Ascending aorta (tissue), 2 donors: ENCODE measurements around the gene CLSTN1. TPM values are rescaled to one million over a fixed set of nuclear protein-coding genes. Genes with fewer than 3 reads are reported as not detected.
"Not testable (repeated sequence)": the region's sequence is repeated elsewhere in the genome, so short reads cannot be mapped to it uniquely, and the experiment has no call there.

ENCODE experiments used
- DNase-seq, 2 donors: peaks; one replicate each; pipeline ENCODE4 v3.0.0-alpha.2; 2019; ENCODE audit warnings: low spot score in 2 of 2
- H3K27ac ChIP-seq, 2 donors: fragments of 200-600 bp; sonication (generic); one replicate each; pipeline ENCODE4 v1.5.1; 2016 to 2017; ENCODE audit warnings: mild to moderate bottlenecking in 1 of 2
- H3K27me3 ChIP-seq: fragments of 200-600 bp; sonication (generic); one replicate; pipeline ENCODE4 v1.5.1; 2017
- H3K36me3 ChIP-seq, 2 donors: fragments of 200-600 bp; sonication (generic); one replicate each; pipeline ENCODE4 v1.5.1; 2016
- H3K4me1 ChIP-seq, 2 donors: fragments of 200-600 bp; sonication (generic); one replicate each; pipeline ENCODE4 v1.5.1; 2016 to 2017; ENCODE audit warnings: mild to moderate bottlenecking in 1 of 2
- H3K4me3 ChIP-seq, 2 donors: fragments of 200-600 bp; sonication (generic); one replicate each; pipeline ENCODE4 v1.5.1; 2016 to 2017; ENCODE audit warnings: mild to moderate bottlenecking in 1 of 2
- H3K9me3 ChIP-seq, 2 donors: fragments of 200-600 bp; sonication (generic); one replicate each; pipeline ENCODE4 v1.5.1; 2016
- CTCF ChIP-seq, 3 experiments: fragments of 200-600 bp in 2 of 3; fragments of 450-650 bp in 1 of 3; sonication (generic) in 2 of 3; IDR thresholded peaks; one replicate each; pipeline ENCODE4 v1.5.1; 2016 to 2019; ENCODE audit warnings: antibody characterized with exemption in 3 of 3, mild to moderate bottlenecking in 1 of 3, moderate library complexity in 1 of 3
- intact Hi-C: fragments of 100-400 bp; cut with DNase I; formaldehyde crosslinking; loops from one replicate; pipeline ENCODE4 v1.15.1; 2023
- total RNA-seq: library from RNA; depleted of rRNA; stranded (reverse); fragments of >200 nt; gene quantifications from one replicate; pipeline ENCODE4 v1.1.0, GENCODE V29; 2016

CLSTN1 gene
- total RNA-seq, 1 donor from 2014 or later = 84.6 TPM

- H3K9me3 ChIP-seq = no peaks in the 10 kb centered on the region
- H3K27ac ChIP-seq = peak overlapping the region in 1 of 2 donors; percentile 2
- no peak overlapping the region for H3K4me3 ChIP-seq
- DNase-seq = peak; percentile 49 to 81
- peaks cover 21 to 69% of the 10 kb centered on the region in 2 donors for H3K36me3 ChIP-seq
- H3K27me3 ChIP-seq = no peaks in the 10 kb centered on the region
- peaks cover 0 to 3% of the 10 kb centered on the region in 2 donors for H3K4me1 ChIP-seq
- TF ChIP-seq CTCF (IDR thresholded peaks at IDR 0.05) = no peak
- intact Hi-C loops = no loop called here
Measured at GRCh38 chr1:9717193-9718005, 106.4 kb downstream of the CLSTN1 start.

GRCh38 chr1:9716404-9717192 is 107.2 kb downstream of the CLSTN1 start:
- Histone ChIP-seq H3K9me3 (no peaks in the 10 kb centered on the region), H3K27ac (peak overlapping the region in 1 of 2 donors; percentile 2), H3K36me3 (peaks cover 16 to 69% of the 10 kb centered on the region in 2 donors), H3K27me3 (no peaks in the 10 kb centered on the region), H3K4me1 (peaks cover 0 to 3% of the 10 kb centered on the region in 2 donors), H3K4me3 (no peak overlapping the region)
- no peak for TF ChIP-seq CTCF (IDR thresholded peaks at IDR 0.05)
- DNase-seq = no peak
- intact Hi-C loops = no loop called here

GRCh38 chr1:9715536-9716226 is 108.1 kb downstream of the CLSTN1 start:
- no peaks in the 10 kb centered on the region for H3K27me3 ChIP-seq
- no peak overlapping the region for H3K27ac ChIP-seq
- TF ChIP-seq CTCF (IDR thresholded peaks at IDR 0.05) = no peak

DNA sequence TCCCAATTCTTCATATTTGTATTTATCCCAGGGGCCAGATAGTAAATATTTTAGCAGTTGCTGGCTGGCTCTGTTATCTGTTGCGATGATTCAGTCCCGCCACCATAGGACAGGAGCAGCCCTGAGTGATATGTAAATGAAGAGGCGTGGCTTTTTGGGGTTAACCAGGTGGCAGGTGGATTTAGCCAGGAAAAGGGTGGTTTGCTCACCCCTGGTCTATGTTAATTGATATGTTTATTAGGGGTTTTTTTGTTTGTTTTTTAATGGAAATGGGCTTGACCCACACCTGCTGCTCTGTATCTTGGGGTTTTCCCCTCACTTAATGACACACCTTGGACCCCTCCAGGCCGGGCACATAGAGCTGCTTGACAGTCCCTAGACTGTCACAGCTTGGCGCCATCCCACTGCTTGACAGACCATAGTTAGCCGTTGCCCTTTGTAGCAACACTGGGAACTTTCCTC is 109.5 kb downstream of the CLSTN1 start:
- H3K36me3 ChIP-seq = peaks cover 8 to 60% of the 10 kb centered on the region in 2 donors
- DNase-seq = no peak
- H3K27ac ChIP-seq = no peak overlapping the region
- intact Hi-C loops = no loop called here
- peaks cover 0 to 3% of the 10 kb centered on the region in 2 donors for H3K4me1 ChIP-seq
- H3K27me3 ChIP-seq = no peaks in the 10 kb centered on the region
- no peak overlapping the region for H3K4me3 ChIP-seq
- TF ChIP-seq CTCF (IDR thresholded peaks at IDR 0.05) = no peak
- no peaks in the 10 kb centered on the region for H3K9me3 ChIP-seq

More at GRCh38 chr1:9715536-9716226, 108.1 kb downstream of the CLSTN1 start:
- Histone ChIP-seq H3K9me3 (no peaks in the 10 kb centered on the region), H3K4me1 (peaks cover 0 to 3% of the 10 kb centered on the region in 2 donors), H3K36me3 (peaks cover 14 to 69% of the 10 kb centered on the region in 2 donors), H3K4me3 (no peak overlapping the region)
- intact Hi-C loops = no loop called here
- DNase-seq = no peak

- H3K4me3 ChIP-seq, H3K9me3 ChIP-seq, DNase-seq, H3K4me1 ChIP-seq, H3K27ac ChIP-seq, intact Hi-C loops, H3K27me3 ChIP-seq: not testable (repeated sequence)
- H3K36me3 ChIP-seq = peaks cover 8 to 51% of the 10 kb centered on the region in 2 donors
Measured at GRCh38 chr1:9712767-9713166, 111.0 kb downstream of the CLSTN1 start.
